IMR-90 (cell line): ENCODE data around the gene GNG8.

Experiments
- BHLHE40 ChIP-seq: fragments of 150-350 bp; IDR thresholded peaks from 2 replicates; pipeline ENCODE4 v1.6.1; 2016; ENCODE audit warnings: mild to moderate bottlenecking, low read depth, low read length
- MXI1 ChIP-seq: IDR thresholded peaks from 2 replicates; pipeline ENCODE4 v1.6.1; 2012; ENCODE audit warnings: low read depth, mild to moderate bottlenecking, low read length, moderate library complexity, borderline replicate concordance
- POLR2A ChIP-seq: IDR thresholded peaks from 2 replicates; pipeline ENCODE4 v1.6.1; 2012; ENCODE audit warnings: mild to moderate bottlenecking, low read depth, low read length
- RAD21 ChIP-seq: IDR thresholded peaks from 2 replicates; pipeline ENCODE4 v1.6.1; 2012; ENCODE audit warnings: low read length, improper control_type of control experiment
- TF ChIP-seq, protein P1 (sequence below): conservative IDR thresholded peaks from 2 replicates; pipeline ENCODE4 v1.5.1; 2012; ENCODE audit warnings: mild to moderate bottlenecking, low read depth, low read length, improper control_type of control experiment
- TF ChIP-seq, protein P2 (sequence below): fragments of 150-350 bp; IDR thresholded peaks from 2 replicates; pipeline ENCODE4 v1.6.1; 2017; ENCODE audit warnings: mild to moderate bottlenecking, antibody characterized with exemption, low read length, low read depth

DNA sequence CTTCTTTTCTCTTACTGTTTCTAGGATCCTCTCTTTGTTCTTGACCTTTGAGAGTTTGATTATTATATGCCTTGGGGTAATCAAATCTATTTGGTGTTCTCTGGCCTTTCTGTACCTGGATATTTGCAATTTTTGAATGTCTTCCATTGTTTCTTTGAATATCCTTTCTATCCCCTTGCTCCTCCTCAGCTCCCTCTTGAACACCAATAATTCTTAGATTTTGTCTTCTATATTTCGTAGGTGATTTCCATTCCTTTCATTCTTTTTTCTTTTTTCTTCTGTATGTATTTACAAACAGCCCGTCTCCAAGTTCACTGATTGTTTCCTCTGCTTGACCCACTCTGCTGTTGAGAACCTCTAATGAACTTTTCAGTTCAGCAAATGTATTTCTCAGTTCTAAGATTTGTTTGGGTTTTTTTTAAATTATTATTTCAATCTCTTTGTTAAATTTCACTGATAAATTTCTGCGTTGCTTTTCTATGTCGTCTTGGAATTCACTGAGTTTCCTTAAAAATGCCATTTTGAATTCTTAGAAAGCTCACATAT, 37.6 kb downstream of the GNG8 start:
- TF ChIP-seq BHLHE40 (no peak), POLR2A (no peak), MXI1 (no peak), RAD21 (no peak)
- TF ChIP-seq, protein P1, sequence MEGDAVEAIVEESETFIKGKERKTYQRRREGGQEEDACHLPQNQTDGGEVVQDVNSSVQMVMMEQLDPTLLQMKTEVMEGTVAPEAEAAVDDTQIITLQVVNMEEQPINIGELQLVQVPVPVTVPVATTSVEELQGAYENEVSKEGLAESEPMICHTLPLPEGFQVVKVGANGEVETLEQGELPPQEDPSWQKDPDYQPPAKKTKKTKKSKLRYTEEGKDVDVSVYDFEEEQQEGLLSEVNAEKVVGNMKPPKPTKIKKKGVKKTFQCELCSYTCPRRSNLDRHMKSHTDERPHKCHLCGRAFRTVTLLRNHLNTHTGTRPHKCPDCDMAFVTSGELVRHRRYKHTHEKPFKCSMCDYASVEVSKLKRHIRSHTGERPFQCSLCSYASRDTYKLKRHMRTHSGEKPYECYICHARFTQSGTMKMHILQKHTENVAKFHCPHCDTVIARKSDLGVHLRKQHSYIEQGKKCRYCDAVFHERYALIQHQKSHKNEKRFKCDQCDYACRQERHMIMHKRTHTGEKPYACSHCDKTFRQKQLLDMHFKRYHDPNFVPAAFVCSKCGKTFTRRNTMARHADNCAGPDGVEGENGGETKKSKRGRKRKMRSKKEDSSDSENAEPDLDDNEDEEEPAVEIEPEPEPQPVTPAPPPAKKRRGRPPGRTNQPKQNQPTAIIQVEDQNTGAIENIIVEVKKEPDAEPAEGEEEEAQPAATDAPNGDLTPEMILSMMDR: no peak
- TF ChIP-seq, protein P2, sequence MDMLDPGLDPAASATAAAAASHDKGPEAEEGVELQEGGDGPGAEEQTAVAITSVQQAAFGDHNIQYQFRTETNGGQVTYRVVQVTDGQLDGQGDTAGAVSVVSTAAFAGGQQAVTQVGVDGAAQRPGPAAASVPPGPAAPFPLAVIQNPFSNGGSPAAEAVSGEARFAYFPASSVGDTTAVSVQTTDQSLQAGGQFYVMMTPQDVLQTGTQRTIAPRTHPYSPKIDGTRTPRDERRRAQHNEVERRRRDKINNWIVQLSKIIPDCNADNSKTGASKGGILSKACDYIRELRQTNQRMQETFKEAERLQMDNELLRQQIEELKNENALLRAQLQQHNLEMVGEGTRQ: no peak
